Activated CD4-positive, CD25-positive, alpha-beta regulatory T cell treated with anti-CD3 and anti-CD28 coated beads, Interleukin-2, amount 50 U/mL, for 16 hours (primary cell): Measurements from ENCODE around the gene CLCN7.
"Not testable (repeated sequence)": the region's sequence is repeated elsewhere in the genome, so short reads cannot be mapped to it uniquely, and the experiment has no call there.

Experiments
- DNase-seq: peaks from one replicate; pipeline ENCODE4 v3.0.0-alpha.2; 2020; ENCODE audit warnings: low read depth, low spot score

The CLCN7 gene

GRCh38 chr16:1445518-1446203 lies 29.2 kb downstream of the CLCN7 start:
- DNase-seq: no peak

- DNase-seq: no peak
These were observed 29.9 kb downstream of the CLCN7 start for GRCh38 chr16:1444730-1445517.

- no peak for DNase-seq
These were observed 30.7 kb downstream of the CLCN7 start, which contains the start of gene CCDC154 for GRCh38 chr16:1443980-1444729. CCDC154 (minus strand) TSS chr16:1444556; CDS start chr16:1444322, 234 bp downstream.

GRCh38 chr16:1443403-1443973 lies 31.3 kb downstream of the CLCN7 start:
- DNase-seq: no peak

- no peak for DNase-seq
These were observed 32.1 kb downstream of the CLCN7 start for GRCh38 chr16:1442697-1443096.

GRCh38 chr16:1441391-1441829 lies 33.4 kb downstream of the CLCN7 start:
- no peak for DNase-seq

- not testable (repeated sequence) for DNase-seq
These were observed 35.1 kb downstream of the CLCN7 start for GRCh38 chr16:1439699-1440074.

- no peak for DNase-seq
These were observed 35.6 kb downstream of the CLCN7 start for GRCh38 chr16:1439058-1439698.

- DNase-seq: no peak
These were observed 36.4 kb downstream of the CLCN7 start for GRCh38 chr16:1438229-1439057.

GRCh38 chr16:1437606-1438005 lies 37.2 kb downstream of the CLCN7 start:
- DNase-seq: no peak

- no peak for DNase-seq
These were observed 38.0 kb downstream of the CLCN7 start for GRCh38 chr16:1436731-1437355.

- no peak for DNase-seq
These were observed 38.7 kb downstream of the CLCN7 start for GRCh38 chr16:1435921-1436697.

GRCh38 chr16:1434644-1435592 lies 39.9 kb downstream of the CLCN7 start:
- DNase-seq: no peak

- no peak for DNase-seq
These were observed 41.1 kb downstream of the CLCN7 start for GRCh38 chr16:1433756-1434155.

GRCh38 chr16:1433263-1433560 lies 41.6 kb downstream of the CLCN7 start:
- no peak for DNase-seq

GRCh38 chr16:1432388-1433262 lies 42.2 kb downstream of the CLCN7 start:
- DNase-seq: no peak

- DNase-seq: no peak
These were observed 43.1 kb downstream of the CLCN7 start for GRCh38 chr16:1431497-1432270.
